HG02571 (cell line): ENCODE measurements around the gene PSAP.

Experiments used
- ATAC-seq: cut with Tn5 transposase; IDR thresholded peaks from one replicate; pipeline ENCODE4 v1.9.1; 2021; ENCODE audit warnings: mild to moderate bottlenecking, moderate library complexity; ENCODE audit not compliant: unreplicated experiment

Gene PSAP

DNA sequence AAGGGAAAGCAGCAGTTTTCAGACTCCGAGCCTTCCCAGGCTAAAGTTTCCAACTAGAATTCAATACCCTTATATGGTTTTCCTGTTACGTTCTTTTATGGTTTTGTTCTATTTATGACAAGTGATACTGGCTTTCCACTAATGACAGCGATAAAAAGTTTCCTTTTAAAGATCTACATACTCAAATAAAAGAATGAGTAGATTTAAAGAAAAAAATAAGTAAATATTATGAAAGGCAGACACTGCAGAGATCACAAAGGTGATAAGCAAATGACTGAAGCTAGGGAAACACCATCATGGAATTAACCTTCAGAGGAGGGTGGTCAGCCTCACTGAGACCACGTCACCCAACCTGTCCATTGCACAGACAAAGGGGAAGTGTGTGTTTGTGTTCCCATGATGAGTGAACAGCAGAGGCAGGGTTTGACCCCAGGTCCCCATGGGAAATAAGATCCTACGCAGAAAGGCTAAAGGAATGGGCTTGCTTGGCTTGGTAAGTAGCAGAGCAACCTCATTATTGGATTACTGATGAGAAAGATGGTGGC is 81.7 kb downstream of the PSAP start:
- peak; percentile 5 for ATAC-seq

DNA sequence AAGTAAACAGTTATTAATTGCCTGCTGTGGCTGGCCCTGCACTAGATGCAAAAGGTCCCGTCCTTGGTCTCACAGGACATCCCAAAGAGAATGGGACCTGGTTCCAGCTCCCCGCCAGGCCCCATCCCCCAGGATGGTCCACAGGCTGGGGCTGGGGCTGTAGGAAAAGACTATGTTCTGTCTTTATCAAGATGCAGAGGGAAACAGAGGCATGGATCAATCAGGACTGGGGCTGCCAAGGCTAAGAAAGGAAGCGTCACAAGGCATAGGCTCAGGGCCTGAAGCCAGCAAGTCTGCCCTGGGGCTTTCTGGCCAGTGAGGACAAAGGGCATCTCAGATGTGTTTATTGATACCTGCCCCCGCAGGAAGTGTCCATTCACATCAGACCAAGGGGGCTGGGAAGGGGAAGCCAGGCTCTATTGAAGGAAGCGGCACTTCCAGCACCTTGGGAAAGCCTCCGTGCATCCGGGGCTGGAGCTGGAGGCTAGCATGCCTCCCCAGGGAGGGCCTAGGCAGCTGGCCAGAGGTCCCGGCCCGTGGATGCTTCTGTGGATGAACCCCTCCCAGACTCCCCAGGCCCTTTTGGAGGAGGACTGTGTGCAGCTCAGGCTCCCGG is 83.5 kb downstream of the PSAP start:
- ATAC-seq = no peak

DNA sequence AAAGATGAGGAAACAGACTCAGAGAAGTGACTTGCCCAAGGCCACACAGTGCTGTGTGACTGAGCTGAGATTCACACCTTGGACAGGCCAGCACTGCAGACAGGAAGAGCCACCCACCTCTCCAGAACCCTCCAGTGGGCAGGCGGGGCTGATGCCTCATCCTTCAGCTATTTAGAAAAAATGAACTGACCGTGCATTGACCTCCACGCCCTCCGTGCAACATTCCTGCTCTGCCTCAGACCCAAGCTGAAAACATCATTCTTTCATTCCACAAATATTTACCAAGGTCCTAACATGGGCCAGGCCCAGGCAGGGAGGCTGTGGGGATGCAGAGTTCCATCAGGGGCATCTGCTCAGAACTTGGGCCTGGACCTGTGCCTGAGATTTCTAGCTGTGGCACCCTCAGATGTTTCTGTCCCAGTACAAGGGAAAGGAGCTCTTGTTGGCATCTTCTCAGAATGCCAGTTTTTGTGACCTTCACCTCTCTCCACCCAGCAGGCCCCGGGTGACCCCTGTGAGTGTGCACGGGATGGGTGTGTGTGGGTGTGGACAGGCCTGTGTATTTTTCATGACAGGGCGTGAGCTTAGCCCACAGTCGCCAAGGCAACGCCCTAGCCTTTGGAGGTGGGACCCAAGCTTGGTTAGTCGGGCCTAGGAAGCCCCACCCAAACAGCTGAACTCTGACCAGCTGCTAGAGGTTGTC is 84.2 kb downstream of the PSAP start:
- ATAC-seq = no peak
